Measurements from ENCODE around the gene DAB1.

DAB1 gene

GRCh38 chr1:57101209-57101608 lies 322.7 kb downstream of the DAB1 start:
- no peak for TF ChIP-seq NFRKB (IDR thresholded peaks at IDR 0.05)
- TF ChIP-seq L3MBTL2 (conservative IDR thresholded peaks at IDR 0.05), result no peak
- no peak for TF ChIP-seq SUZ12 (IDR thresholded peaks at IDR 0.05)
- no peak for TF ChIP-seq SP1 (IDR thresholded peaks at IDR 0.05)
- CTCF ChIA-PET, result no interaction called here
- POLR2A ChIA-PET, result no interaction called here
- no peak for DNase-seq (ENCODE audit: extremely low spot score)

GRCh38 chr1:57094749-57095148 lies 329.1 kb downstream of the DAB1 start:
- POLR2A ChIA-PET, result no interaction called here
- CTCF ChIA-PET, result no interaction called here
- TF ChIP-seq SUZ12 (IDR thresholded peaks at IDR 0.05) (no peak), PKNOX1 (IDR thresholded peaks at IDR 0.05) (no peak), CTBP1 (IDR thresholded peaks at IDR 0.05; ENCODE audit: borderline replicate concordance) (no peak), NFRKB (IDR thresholded peaks at IDR 0.05) (no peak), FOXM1 (IDR thresholded peaks at IDR 0.05; ENCODE audit: borderline replicate concordance) (no peak), FOXA1 (IDR thresholded peaks at IDR 0.05) (no peak), BHLHE40 (IDR thresholded peaks at IDR 0.05; ENCODE audit: borderline replicate concordance) (no peak), L3MBTL2 (conservative IDR thresholded peaks at IDR 0.05) (no peak), HDGF (IDR thresholded peaks at IDR 0.05; ENCODE audit: borderline replicate concordance) (no peak), ARNT (IDR thresholded peaks at IDR 0.05) (no peak), ZNF384 (IDR thresholded peaks at IDR 0.05) (no peak), LEF1 (IDR thresholded peaks at IDR 0.05; ENCODE audit: borderline replicate concordance) (no peak), ELF4 (IDR thresholded peaks at IDR 0.05) (no peak), SP1 (IDR thresholded peaks at IDR 0.05) (no peak)
- no peak for DNase-seq (ENCODE audit: extremely low spot score)

GRCh38 chr1:57093122-57093521 lies 330.7 kb downstream of the DAB1 start:
- ChIA-PET CTCF (no interaction called here), POLR2A (no interaction called here)
- TF ChIP-seq HDGF (IDR thresholded peaks at IDR 0.05; ENCODE audit: borderline replicate concordance) (no peak), PKNOX1 (IDR thresholded peaks at IDR 0.05) (no peak), LEF1 (IDR thresholded peaks at IDR 0.05; ENCODE audit: borderline replicate concordance) (no peak), CTBP1 (IDR thresholded peaks at IDR 0.05; ENCODE audit: borderline replicate concordance) (no peak), L3MBTL2 (conservative IDR thresholded peaks at IDR 0.05) (no peak), SP1 (IDR thresholded peaks at IDR 0.05) (no peak), FOXK2 (IDR thresholded peaks at IDR 0.05) (no peak), FOXA1 (IDR thresholded peaks at IDR 0.05) (no peak), FOXM1 (IDR thresholded peaks at IDR 0.05; ENCODE audit: borderline replicate concordance) (no peak), BHLHE40 (IDR thresholded peaks at IDR 0.05; ENCODE audit: borderline replicate concordance) (no peak), ELF4 (IDR thresholded peaks at IDR 0.05) (no peak), NFRKB (IDR thresholded peaks at IDR 0.05) (no peak), ARNT (IDR thresholded peaks at IDR 0.05) (no peak), SUZ12 (IDR thresholded peaks at IDR 0.05) (no peak), ZNF384 (IDR thresholded peaks at IDR 0.05) (no peak)
- no peak for DNase-seq (ENCODE audit: extremely low spot score)

- CTCF ChIA-PET, result no interaction called here
- TF ChIP-seq CTBP1 (IDR thresholded peaks at IDR 0.05; ENCODE audit: borderline replicate concordance) (no peak), FOXA1 (IDR thresholded peaks at IDR 0.05) (no peak), NFRKB (IDR thresholded peaks at IDR 0.05) (no peak), ARNT (IDR thresholded peaks at IDR 0.05) (no peak), FOXM1 (IDR thresholded peaks at IDR 0.05; ENCODE audit: borderline replicate concordance) (no peak), ELF4 (IDR thresholded peaks at IDR 0.05) (no peak), BHLHE40 (IDR thresholded peaks at IDR 0.05; ENCODE audit: borderline replicate concordance) (no peak), LEF1 (IDR thresholded peaks at IDR 0.05; ENCODE audit: borderline replicate concordance) (no peak), PKNOX1 (IDR thresholded peaks at IDR 0.05) (no peak), ZNF384 (IDR thresholded peaks at IDR 0.05) (no peak), FOXK2 (IDR thresholded peaks at IDR 0.05) (no peak), L3MBTL2 (conservative IDR thresholded peaks at IDR 0.05) (no peak), SP1 (IDR thresholded peaks at IDR 0.05) (no peak), TARDBP (IDR thresholded peaks at IDR 0.05) (no peak), HDGF (IDR thresholded peaks at IDR 0.05; ENCODE audit: borderline replicate concordance) (no peak), SUZ12 (IDR thresholded peaks at IDR 0.05) (no peak)
Observed at GRCh38 chr1:57091642-57092041, 332.2 kb downstream of the DAB1 start.

GRCh38 chr1:57089855-57090254 lies 334.0 kb downstream of the DAB1 start:
- POLR2A ChIA-PET, result no interaction called here
- no peak for DNase-seq (ENCODE audit: extremely low spot score)
- TF ChIP-seq LEF1 (IDR thresholded peaks at IDR 0.05; ENCODE audit: borderline replicate concordance) (no peak), BHLHE40 (IDR thresholded peaks at IDR 0.05; ENCODE audit: borderline replicate concordance) (no peak), FOXM1 (IDR thresholded peaks at IDR 0.05; ENCODE audit: borderline replicate concordance) (no peak), SUZ12 (IDR thresholded peaks at IDR 0.05) (no peak), HDGF (IDR thresholded peaks at IDR 0.05; ENCODE audit: borderline replicate concordance) (no peak), L3MBTL2 (conservative IDR thresholded peaks at IDR 0.05) (no peak), ARNT (IDR thresholded peaks at IDR 0.05) (no peak), ELF4 (IDR thresholded peaks at IDR 0.05) (no peak), FOXA1 (IDR thresholded peaks at IDR 0.05) (no peak), FOXK2 (IDR thresholded peaks at IDR 0.05) (no peak), NFRKB (IDR thresholded peaks at IDR 0.05) (no peak), TARDBP (IDR thresholded peaks at IDR 0.05) (no peak)
- CTCF ChIA-PET, result no interaction called here

More at GRCh38 chr1:57091642-57092041, 332.2 kb downstream of the DAB1 start:
- no peak for DNase-seq (ENCODE audit: extremely low spot score)
- POLR2A ChIA-PET, result no interaction called here

- no peak for DNase-seq (ENCODE audit: extremely low spot score)
- POLR2A ChIA-PET, result no interaction called here
Observed at GRCh38 chr1:57089221-57089620, 334.6 kb downstream of the DAB1 start.

More at GRCh38 chr1:57089221-57089620, 334.6 kb downstream of the DAB1 start:
- no peak for TF ChIP-seq LEF1 (IDR thresholded peaks at IDR 0.05; ENCODE audit: borderline replicate concordance)
- TF ChIP-seq SUZ12 (IDR thresholded peaks at IDR 0.05), result no peak
- TF ChIP-seq FOXM1 (IDR thresholded peaks at IDR 0.05; ENCODE audit: borderline replicate concordance), result no peak
- no peak for TF ChIP-seq BHLHE40 (IDR thresholded peaks at IDR 0.05; ENCODE audit: borderline replicate concordance)
- TF ChIP-seq ARNT (IDR thresholded peaks at IDR 0.05), result no peak
- no peak for TF ChIP-seq NFRKB (IDR thresholded peaks at IDR 0.05)
- TF ChIP-seq CTBP1 (IDR thresholded peaks at IDR 0.05; ENCODE audit: borderline replicate concordance), result no peak
- no peak for TF ChIP-seq ZNF384 (IDR thresholded peaks at IDR 0.05)
- TF ChIP-seq SP1 (IDR thresholded peaks at IDR 0.05), result no peak
- no peak for TF ChIP-seq L3MBTL2 (conservative IDR thresholded peaks at IDR 0.05)
- TF ChIP-seq PKNOX1 (IDR thresholded peaks at IDR 0.05), result no peak
- no peak for TF ChIP-seq ELF4 (IDR thresholded peaks at IDR 0.05)
- no peak for TF ChIP-seq FOXA1 (IDR thresholded peaks at IDR 0.05)
- CTCF ChIA-PET, result no interaction called here
